Hippocampal formation (tissue), 2 donors: ENCODE results near the gene SMCO1.
"Not testable (repeated sequence)": the region's sequence is repeated elsewhere in the genome, so short reads cannot be mapped to it uniquely, and the experiment has no call there.

Experiments
- DNase-seq, 2 donors: peaks; one replicate each; lab custom pipeline; 2025; lab: John Stamatoyannopoulos, UW

Gene SMCO1

GRCh38 chr3:196492080-196492479, 23.1 kb downstream of the SMCO1 start:
- DNase-seq: no peak

GRCh38 chr3:196489747-196490146, 25.4 kb downstream of the SMCO1 start:
- DNase-seq: no peak

- no peak for DNase-seq
Measured at GRCh38 chr3:196486263-196486662, 28.9 kb downstream of the SMCO1 start.

- DNase-seq: no peak
Measured at GRCh38 chr3:196477678-196478077, 37.5 kb downstream of the SMCO1 start.

- no peak for DNase-seq
Measured at GRCh38 chr3:196472286-196472685, 42.9 kb downstream of the SMCO1 start.

GRCh38 chr3:196471551-196471950, 43.6 kb downstream of the SMCO1 start:
- DNase-seq: no peak

GRCh38 chr3:196470182-196470581, 45.0 kb downstream of the SMCO1 start:
- DNase-seq: not testable (repeated sequence)

- DNase-seq: no peak
Measured at GRCh38 chr3:196463804-196464203, 51.3 kb downstream of the SMCO1 start.

- DNase-seq: no peak
Measured at GRCh38 chr3:196463478-196463756, 51.7 kb downstream of the SMCO1 start.

- not testable (repeated sequence) for DNase-seq
Measured at GRCh38 chr3:196462680-196463477, 52.3 kb downstream of the SMCO1 start.

GRCh38 chr3:196458063-196458462, 57.1 kb downstream of the SMCO1 start:
- DNase-seq: no peak

GRCh38 chr3:196457470-196457869, 57.7 kb downstream of the SMCO1 start:
- DNase-seq: not testable (repeated sequence)
